BLaER1 (cell line): Measurements from ENCODE around the gene DSTN.

Experiments
- H3K27ac ChIP-seq: shearing (Covaris generic); formaldehyde crosslinking; 2 replicates; pipeline ENCODE4 v1.8.1; 2022
- H3K27me3 ChIP-seq: shearing (Covaris generic); formaldehyde crosslinking; 2 replicates; pipeline ENCODE4 v1.8.1; 2022
- H3K36me3 ChIP-seq: shearing (Covaris generic); formaldehyde crosslinking; 2 replicates; pipeline ENCODE4 v1.8.1; 2022
- H3K4me1 ChIP-seq: shearing (Covaris generic); formaldehyde crosslinking; 2 replicates; pipeline ENCODE4 v1.8.1; 2022
- H3K4me2 ChIP-seq: shearing (Covaris generic); formaldehyde crosslinking; 2 replicates; pipeline ENCODE4 v1.8.1; 2022
- H3K4me3 ChIP-seq: shearing (Covaris generic); formaldehyde crosslinking; 2 replicates; pipeline ENCODE4 v1.8.1; 2022
- H3K9ac ChIP-seq: shearing (Covaris generic); formaldehyde crosslinking; 2 replicates; pipeline ENCODE4 v1.8.1; 2022
- H3K9me3 ChIP-seq: shearing (Covaris generic); formaldehyde crosslinking; 2 replicates; pipeline ENCODE4 v1.8.1; 2022
- H4K20me1 ChIP-seq: shearing (Covaris generic); formaldehyde crosslinking; 2 replicates; pipeline ENCODE4 v1.8.1; 2022
- Cebpa-rat ChIP-seq: shearing (Covaris generic); IDR thresholded peaks from 2 replicates; pipeline ENCODE4 v1.8.1; 2022

Gene DSTN

GRCh38 chr20:17569616-17570346 is at the start of gene DSTN:
Gene DSTN (plus strand): TSS chr20:17570075. CDS start chr20:17570209, 134 bp downstream.
- H3K4me2 ChIP-seq = peak within 1 kb of the TSS; percentile 82
- H3K4me3 ChIP-seq = peak within 1 kb of the TSS; percentile 97
- H3K4me1 ChIP-seq = peaks cover 34% of the 10 kb centered on the region
- no peaks in the 10 kb centered on the region for H3K9me3 ChIP-seq
- H3K27ac ChIP-seq = peak within 1 kb of the TSS; percentile 70
- H3K36me3 ChIP-seq = peaks cover 8% of the 10 kb centered on the region; the same call in 1 of the 2 replicates
- peaks cover 50% of the 10 kb centered on the region for H4K20me1 ChIP-seq
- H3K27me3 ChIP-seq = peaks cover 38% of the 10 kb centered on the region
- TF ChIP-seq Cebpa-rat = no peak
- peak within 1 kb of the TSS; percentile 83 for H3K9ac ChIP-seq

DNA sequence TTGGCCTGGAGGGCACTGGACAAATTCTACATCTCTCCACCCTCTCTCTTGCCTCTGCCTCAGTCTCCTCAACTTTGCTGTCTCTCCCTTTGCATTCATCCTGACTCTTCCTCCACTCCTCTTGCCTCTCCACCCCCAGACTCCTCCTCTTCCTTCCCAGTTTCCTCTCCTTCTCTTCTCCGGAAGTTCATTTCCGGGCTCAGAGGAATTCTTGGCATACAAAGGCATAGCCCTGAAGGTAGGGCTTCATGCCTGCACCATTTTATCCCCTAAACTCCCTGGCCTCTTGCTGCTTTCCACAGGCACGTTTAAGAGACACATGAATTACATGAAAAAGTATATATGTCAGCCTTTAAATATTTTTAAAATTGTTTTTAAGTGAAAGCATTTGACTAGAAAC is 49.3 kb upstream of the DSTN start:
- H3K4me2 ChIP-seq = peak overlapping the region; percentile 40
- no peak overlapping the region for H3K4me3 ChIP-seq
- H3K9ac ChIP-seq = no peak overlapping the region
- no peaks in the 10 kb centered on the region for H3K36me3 ChIP-seq
- TF ChIP-seq Cebpa-rat = no peak
- no peaks in the 10 kb centered on the region for H3K9me3 ChIP-seq
- no peak overlapping the region for H3K27ac ChIP-seq
- H3K27me3 ChIP-seq = peaks cover 14% of the 10 kb centered on the region; the same call in 1 of the 2 replicates
- peaks cover 10% of the 10 kb centered on the region; the same call in 1 of the 2 replicates for H4K20me1 ChIP-seq
- H3K4me1 ChIP-seq = peaks cover 50% of the 10 kb centered on the region

- no peak for TF ChIP-seq Cebpa-rat
- Histone ChIP-seq H3K36me3 (no peaks in the 10 kb centered on the region), H3K27ac (no peak overlapping the region), H4K20me1 (peaks cover 10% of the 10 kb centered on the region; the same call in 1 of the 2 replicates), H3K4me2 (no peak overlapping the region), H3K9me3 (no peaks in the 10 kb centered on the region), H3K4me1 (peaks cover 51% of the 10 kb centered on the region), H3K9ac (no peak overlapping the region), H3K27me3 (peaks cover 4% of the 10 kb centered on the region; the same call in 1 of the 2 replicates), H3K4me3 (no peak overlapping the region)
Measured at GRCh38 chr20:17522528-17522927, 47.3 kb upstream of the DSTN start.

- Histone ChIP-seq H3K27ac (no peak overlapping the region), H3K36me3 (no peaks in the 10 kb centered on the region), H4K20me1 (0 out of 2 replicates have a peak, but pooled peaks cover 6% of the 10 kb centered on the region), H3K27me3 (0 out of 2 replicates have a peak, but pooled peaks cover 2% of the 10 kb centered on the region), H3K9me3 (no peaks in the 10 kb centered on the region), H3K4me2 (peak overlapping the region; percentile 79), H3K4me3 (no peak overlapping the region), H3K9ac (no peak overlapping the region), H3K4me1 (peaks cover 44% of the 10 kb centered on the region)
- no peak for TF ChIP-seq Cebpa-rat
Measured at GRCh38 chr20:17523326-17523725, 46.5 kb upstream of the DSTN start.

- H3K9me3 ChIP-seq = no peaks in the 10 kb centered on the region
- H3K4me2 ChIP-seq = peak overlapping the region; percentile 79
- H3K27ac ChIP-seq = no peak overlapping the region
- H4K20me1 ChIP-seq = 0 out of 2 replicates have a peak, but pooled peaks cover 6% of the 10 kb centered on the region
- peaks cover 3% of the 10 kb centered on the region; the same call in 1 of the 2 replicates for H3K27me3 ChIP-seq
- no peak overlapping the region for H3K9ac ChIP-seq
- H3K36me3 ChIP-seq = no peaks in the 10 kb centered on the region
- TF ChIP-seq Cebpa-rat = no peak
- peaks cover 32% of the 10 kb centered on the region for H3K4me1 ChIP-seq
- H3K4me3 ChIP-seq = no peak overlapping the region; the same call in 1 of the 2 replicates
Measured at GRCh38 chr20:17524560-17524959, 45.3 kb upstream of the DSTN start.

DNA sequence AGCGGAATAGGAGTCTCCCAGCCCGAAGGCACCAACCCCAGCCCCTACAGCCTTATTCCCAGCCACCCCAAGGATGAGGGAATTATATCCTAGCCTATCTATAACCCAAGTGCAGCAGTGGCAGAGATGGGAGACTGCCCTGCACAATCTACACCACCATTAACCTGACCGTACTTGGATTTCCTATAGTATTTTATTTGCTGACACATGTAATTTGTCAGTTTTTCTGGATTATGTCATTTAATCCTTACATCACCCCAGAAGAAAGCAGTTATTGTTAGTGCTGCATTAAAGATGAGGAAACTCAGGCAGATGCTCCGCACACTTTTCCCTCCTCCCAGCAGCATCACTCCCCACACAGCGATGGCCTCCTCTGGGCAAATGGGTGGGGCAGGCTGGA is 44.7 kb upstream of the DSTN start:
- Histone ChIP-seq H3K9ac (no peak overlapping the region), H3K36me3 (no peaks in the 10 kb centered on the region), H3K4me2 (peak overlapping the region; percentile 79), H3K4me3 (no peak overlapping the region), H3K27ac (no peak overlapping the region), H3K9me3 (no peaks in the 10 kb centered on the region), H3K27me3 (peaks cover 8% of the 10 kb centered on the region), H3K4me1 (peaks cover 32% of the 10 kb centered on the region), H4K20me1 (0 out of 2 replicates have a peak, but pooled peaks cover 6% of the 10 kb centered on the region)
- TF ChIP-seq Cebpa-rat = no peak

DNA sequence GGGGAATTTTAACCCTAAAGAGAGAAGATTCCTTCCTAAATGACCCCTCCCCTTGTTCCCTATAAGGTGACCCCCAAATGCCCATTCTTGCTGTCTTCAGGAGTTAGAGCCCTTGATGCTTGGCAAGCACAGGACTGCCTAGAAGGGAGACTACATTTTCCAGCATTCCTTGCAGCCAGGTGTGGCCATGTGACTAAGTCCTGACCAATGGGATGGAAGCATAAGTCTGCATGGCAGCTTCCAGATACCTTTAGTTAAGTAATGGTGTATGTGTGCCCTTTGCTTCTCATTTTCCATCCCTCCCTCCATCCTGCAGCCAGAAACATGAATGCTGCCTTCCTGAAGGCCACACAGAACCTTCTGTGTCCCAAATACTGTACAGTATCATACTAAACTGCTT is 44.2 kb upstream of the DSTN start:
- no peak for TF ChIP-seq Cebpa-rat

DNA sequence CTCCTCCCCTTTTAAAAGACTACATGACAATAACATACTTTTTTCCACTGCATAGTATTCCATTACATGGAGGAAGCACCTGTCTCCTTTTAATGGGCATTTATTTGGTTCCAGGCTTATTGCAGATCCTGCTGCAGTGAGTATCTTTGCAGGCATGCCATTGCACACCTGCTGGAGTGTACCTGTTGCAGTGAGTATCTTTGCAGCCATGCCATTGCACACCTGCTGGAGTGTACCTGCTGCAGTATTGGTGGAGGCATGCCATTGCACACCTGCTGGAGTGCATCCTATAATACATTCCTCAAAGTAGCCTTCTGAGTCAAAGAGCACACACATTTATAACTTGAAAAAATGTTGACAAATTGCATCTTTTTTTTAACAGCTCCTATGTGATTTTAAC is 40.3 kb upstream of the DSTN start:
- Histone ChIP-seq H3K27me3 (peaks cover 30% of the 10 kb centered on the region), H3K4me3 (no peak overlapping the region), H3K27ac (no peak overlapping the region), H3K9me3 (no peaks in the 10 kb centered on the region), H3K9ac (no peak overlapping the region), H4K20me1 (0 out of 2 replicates have a peak, but pooled peaks cover 5% of the 10 kb centered on the region), H3K36me3 (no peaks in the 10 kb centered on the region), H3K4me1 (peaks cover 40% of the 10 kb centered on the region), H3K4me2 (no peak overlapping the region)
- TF ChIP-seq Cebpa-rat = no peak

More for the DNA sequence above, 44.2 kb upstream of the DSTN start:
- peak overlapping the region; percentile 79 for H3K4me2 ChIP-seq
- H4K20me1 ChIP-seq = 0 out of 2 replicates have a peak, but pooled peaks cover 6% of the 10 kb centered on the region
- H3K27ac ChIP-seq = no peak overlapping the region
- H3K36me3 ChIP-seq = no peaks in the 10 kb centered on the region
- H3K4me1 ChIP-seq = peaks cover 30% of the 10 kb centered on the region
- H3K9ac ChIP-seq = no peak overlapping the region
- no peaks in the 10 kb centered on the region for H3K9me3 ChIP-seq
- no peak overlapping the region for H3K4me3 ChIP-seq
- H3K27me3 ChIP-seq = peaks cover 13% of the 10 kb centered on the region

DNA sequence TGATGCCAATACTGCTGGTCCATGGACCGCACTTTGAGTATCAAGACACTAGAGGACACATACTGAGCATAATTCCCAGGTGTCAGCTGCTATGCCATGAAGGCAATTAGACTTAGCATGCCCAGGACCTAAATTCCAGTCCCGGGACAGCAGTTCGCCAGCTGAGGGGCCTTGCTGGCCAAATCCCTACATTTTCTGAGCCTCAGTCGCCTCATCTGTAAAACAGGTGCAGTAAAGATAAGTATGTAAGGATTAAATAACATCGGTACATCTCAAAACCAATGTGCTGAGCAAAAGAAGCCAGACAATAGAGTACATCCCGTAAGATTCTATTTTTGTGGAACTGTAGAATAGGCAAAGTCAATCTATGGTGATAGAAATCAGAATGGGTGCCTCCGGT is 39.7 kb upstream of the DSTN start:
- H3K4me1 ChIP-seq = peaks cover 34% of the 10 kb centered on the region
- no peak for TF ChIP-seq Cebpa-rat
- no peaks in the 10 kb centered on the region for H3K36me3 ChIP-seq
- peak overlapping the region; percentile 90 for H3K4me2 ChIP-seq
- no peak overlapping the region for H3K9ac ChIP-seq
- no peaks in the 10 kb centered on the region for H4K20me1 ChIP-seq
- H3K27ac ChIP-seq = no peak overlapping the region
- H3K9me3 ChIP-seq = no peaks in the 10 kb centered on the region
- no peak overlapping the region for H3K4me3 ChIP-seq
- H3K27me3 ChIP-seq = peaks cover 30% of the 10 kb centered on the region
